Measurements from ENCODE around the gene INO80.

DNA sequence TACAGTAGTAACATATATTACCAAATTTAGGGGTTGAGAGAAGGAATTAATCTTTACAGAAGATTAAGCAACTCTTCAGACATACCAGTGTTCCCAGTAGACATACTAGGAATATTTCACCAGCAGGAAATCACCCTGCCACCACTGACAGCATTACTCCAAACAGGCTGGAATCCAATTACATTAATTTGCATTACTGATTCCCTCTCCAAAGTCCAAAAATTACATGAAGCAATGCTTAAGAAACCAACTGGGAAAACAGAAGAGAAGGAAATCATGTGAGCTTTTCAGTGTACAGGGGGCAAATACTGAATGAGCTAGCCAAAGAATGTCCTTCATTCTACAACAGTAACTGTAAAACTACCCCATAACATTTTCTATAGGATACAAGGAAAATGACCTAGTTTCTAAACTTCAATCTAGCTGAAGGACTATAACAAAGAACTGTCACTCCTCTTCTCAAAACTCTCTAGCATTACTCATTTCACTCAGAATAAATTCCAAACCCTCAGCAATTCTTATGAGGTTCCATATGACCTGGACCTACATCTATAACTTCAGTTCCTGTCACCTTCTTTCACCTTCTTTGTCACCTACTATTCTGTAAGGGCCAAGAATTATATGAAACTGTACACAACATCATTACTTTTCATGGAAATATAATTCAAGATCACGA lies 72.7 kb downstream of the INO80 start:
- TF ChIP-seq, protein P1, sequence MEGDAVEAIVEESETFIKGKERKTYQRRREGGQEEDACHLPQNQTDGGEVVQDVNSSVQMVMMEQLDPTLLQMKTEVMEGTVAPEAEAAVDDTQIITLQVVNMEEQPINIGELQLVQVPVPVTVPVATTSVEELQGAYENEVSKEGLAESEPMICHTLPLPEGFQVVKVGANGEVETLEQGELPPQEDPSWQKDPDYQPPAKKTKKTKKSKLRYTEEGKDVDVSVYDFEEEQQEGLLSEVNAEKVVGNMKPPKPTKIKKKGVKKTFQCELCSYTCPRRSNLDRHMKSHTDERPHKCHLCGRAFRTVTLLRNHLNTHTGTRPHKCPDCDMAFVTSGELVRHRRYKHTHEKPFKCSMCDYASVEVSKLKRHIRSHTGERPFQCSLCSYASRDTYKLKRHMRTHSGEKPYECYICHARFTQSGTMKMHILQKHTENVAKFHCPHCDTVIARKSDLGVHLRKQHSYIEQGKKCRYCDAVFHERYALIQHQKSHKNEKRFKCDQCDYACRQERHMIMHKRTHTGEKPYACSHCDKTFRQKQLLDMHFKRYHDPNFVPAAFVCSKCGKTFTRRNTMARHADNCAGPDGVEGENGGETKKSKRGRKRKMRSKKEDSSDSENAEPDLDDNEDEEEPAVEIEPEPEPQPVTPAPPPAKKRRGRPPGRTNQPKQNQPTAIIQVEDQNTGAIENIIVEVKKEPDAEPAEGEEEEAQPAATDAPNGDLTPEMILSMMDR (IDR thresholded peaks at IDR 0.05): no peak
- TF ChIP-seq POLR2A (IDR thresholded peaks at IDR 0.05): no peak

Data from sigmoid colon (tissue), 3 donors.